K562 (cell line): Measurements from ENCODE around the gene LRRC25. TPM values are rescaled to one million over a fixed set of nuclear protein-coding genes. Genes with fewer than 3 reads are reported as not detected.

ENCODE experiments used
- ATF6 ChIP-seq: sonication (generic); formaldehyde crosslinking; IDR thresholded peaks from 2 replicates; pipeline ENCODE4 v1.4.0; 2020; ENCODE audit warnings: mild to moderate bottlenecking, missing genetic modification reagents
- DPF2 ChIP-seq: fragments of 450-650 bp; IDR thresholded peaks from 2 replicates; pipeline ENCODE4 v1.6.1; 2016
- GTF2A2 ChIP-seq: IDR thresholded peaks from 2 replicates; pipeline ENCODE4 v1.6.1; 2016; ENCODE audit warnings: mild to moderate bottlenecking, missing genetic modification characterization, missing compliant biosample characterization
- HNRNPLL ChIP-seq: fragments of 200-400 bp; formaldehyde crosslinking; IDR thresholded peaks from 2 replicates; pipeline ENCODE4 v1.6.1; 2017; ENCODE audit warnings: low read length, low read depth, mild to moderate bottlenecking; ENCODE audit not compliant: poor library complexity, severe bottlenecking
- NEUROD1 ChIP-seq: fragments of 150-350 bp; IDR thresholded peaks from 2 replicates; pipeline ENCODE4 v1.6.1; 2014; ENCODE audit warnings: borderline replicate concordance, low read length, low read depth; ENCODE audit not compliant: partially characterized antibody
- REST ChIP-seq, 2 experiments: fragments of 450-650 bp; formaldehyde crosslinking in 1 of 2; IDR thresholded peaks; 2 replicates each; pipeline versions ENCODE4 v1.4.0 to v1.6.1; 2014 to 2020; ENCODE audit warnings: mild to moderate bottlenecking in 2 of 2, borderline replicate concordance in 1 of 2, low read depth in 1 of 2
- SMARCA5 ChIP-seq: fragments of 450-650 bp; IDR thresholded peaks from 2 replicates; pipeline ENCODE4 v1.6.1; 2016
- TAL1 ChIP-seq: fragments of 450-650 bp; IDR thresholded peaks from 2 replicates; pipeline ENCODE4 v1.6.1; 2016; ENCODE audit warnings: mild to moderate bottlenecking
- TBL1XR1 ChIP-seq, 2 experiments: IDR thresholded peaks; 2 replicates each; pipeline ENCODE4 v1.6.1; 2012; ENCODE audit warnings: improper control_type of control experiment in 2 of 2, low read length in 2 of 2, mild to moderate bottlenecking in 1 of 2
- TBP ChIP-seq: optimal IDR thresholded peaks from 2 replicates; pipeline ENCODE3; 2011; ENCODE audit warnings: low read depth, low read length, improper control_type of control experiment
- ZBTB8A ChIP-seq: fragments of 450-650 bp; IDR thresholded peaks from 2 replicates; pipeline ENCODE4 v1.6.1; 2018; ENCODE audit warnings: mild to moderate bottlenecking, moderate library complexity; ENCODE audit not compliant: partially characterized antibody
- ZNF143 ChIP-seq: sonication (generic); formaldehyde crosslinking; IDR thresholded peaks from 2 replicates; pipeline ENCODE4 v1.9.0; 2022; ENCODE audit warnings: mild to moderate bottlenecking, missing genetic modification reagents
- ZNF175 ChIP-seq: fragments of 200-800 bp; sonication (Bioruptor generic); IDR thresholded peaks from 2 replicates; pipeline ENCODE4 v1.6.1; 2016; ENCODE audit warnings: low read depth, mild to moderate bottlenecking, missing genetic modification characterization, missing compliant biosample characterization
- ZNF408 ChIP-seq: fragments of 250-450 bp; sonication (Bioruptor Pico); IDR thresholded peaks from 2 replicates; pipeline ENCODE4 v1.4.0; 2020; ENCODE audit warnings: low read depth, mild to moderate bottlenecking, moderate library complexity
- ZNF449 ChIP-seq: fragments of 250-450 bp; sonication (Bioruptor Pico); IDR thresholded peaks from 2 replicates; pipeline ENCODE4 v1.8.0; 2022; ENCODE audit warnings: moderate library complexity, mild to moderate bottlenecking, inconsistent platforms
- ZNF586 ChIP-seq: fragments of 450-650 bp; formaldehyde crosslinking; conservative IDR thresholded peaks from 2 replicates; pipeline ENCODE4 v1.4.0; 2020; ENCODE audit warnings: mild to moderate bottlenecking, moderate library complexity
- ZNF75A ChIP-seq: fragments of 450-650 bp; formaldehyde crosslinking; IDR thresholded peaks from 2 replicates; pipeline ENCODE4 v1.4.0; 2020; ENCODE audit warnings: mild to moderate bottlenecking
- polyA plus RNA-seq, 8 experiments: library from polyadenylated mRNA; depleted of rRNA in 4 of 8; stranded (reverse) in 5 of 8; unstranded in 3 of 8; fragments of >200 nt; fragmentation: Nextera tagmentation in 2 of 8; fragmentation: Illumina TruSeq in 1 of 8; extraction: Ambion mirVana in 2 of 8; extraction: Trizol in 1 of 8; gene quantifications; 2 replicates each; pipeline versions ENCODE4 v1.2.1 to v1.2.3, GENCODE V29; 2011 to 2014; ENCODE audit warnings: inconsistent platforms in 1 of 8, missing spikeins in 1 of 8
- total RNA-seq, 7 experiments: library from RNA; depleted of rRNA in 6 of 7; stranded (reverse); fragments of >200 nt in 6 of 7; fragmentation: Illumina TruSeq in 2 of 7; extraction: Trizol in 2 of 7; gene quantifications; 2 replicates each; pipeline versions ENCODE4 v1.2.1 to v1.2.3, GENCODE V29; 2011 to 2021; ENCODE audit warnings: low replicate concordance in 1 of 7

Gene LRRC25
- total and polyA plus RNA-seq, 9 of the 15 experiments (the other 6 are each of a cell fraction or from before 2014, with no cell fraction given): 0.07 to 0.36 (median 0.10) TPM; not detected in 3

GRCh38 chr19:18437491-18438330 lies 40.3 kb upstream of the LRRC25 start, which contains the start of gene ISYNA1 (continued):
- TF ChIP-seq REST (IDR thresholded peaks at IDR 0.05; ENCODE audit: borderline replicate concordance) (no peak), REST (CRISPR knock-in tag; IDR thresholded peaks at IDR 0.05; ENCODE audit: low read depth) (no peak), TBL1XR1 (IDR thresholded peaks at IDR 0.05; ENCODE audit: low read length in 2 of 2) (no peak), ATF6 (CRISPR knock-in tag) (no peak), ZBTB8A (no peak), ZNF175 (CRISPR knock-in tag) (no peak), GTF2A2 (no peak), ZNF408 (CRISPR knock-in tag) (no peak), TAL1 (no peak), TBP (no peak), HNRNPLL (no peak), NEUROD1 (no peak), SMARCA5 (no peak), DPF2 (no peak), ZNF143 (CRISPR knock-in tag) (no peak), ZNF75A (CRISPR knock-in tag) (no peak), ZNF449 (no peak), ZNF586 (CRISPR knock-in tag) (no peak)
